OCI-LY7 (cell line): ENCODE results near the gene DUSP18. TPM values are rescaled to one million over a fixed set of nuclear protein-coding genes. Genes with fewer than 3 reads are reported as not detected.

Experiments used
- BruUV-seq: library from RNA; stranded (reverse); fragments of 400-500 nt; replicated peaks from 2 replicates; lab custom pipeline; 2021; lab: Mats Ljungman, UMichigan
- CTCF ChIA-PET: fragments of 300-600 bp; sonication (Branson Sonifier 250); formaldehyde crosslinking; loops from one replicate; lab custom pipeline; 2022; ENCODE audit warnings: antibody characterized with exemption; ENCODE audit not compliant: unreplicated experiment; lab: Charles Lee
- POLR2A ChIA-PET: fragments of 300-600 bp; sonication (Branson Sonifier 250); formaldehyde crosslinking; loops from one replicate; lab custom pipeline; 2022; ENCODE audit warnings: antibody characterized with exemption; lab: Charles Lee
- DNase-seq: peaks from one replicate; pipeline ENCODE4 v3.0.0-alpha.2; 2015; ENCODE audit warnings: low spot score
- H2AFZ ChIP-seq: fragments of 200-600 bp; sonication (generic), shearing (Covaris generic); 2 replicates; pipeline ENCODE4 v1.6.1; 2014; ENCODE audit warnings: mild to moderate bottlenecking, antibody characterized with exemption, low read length, moderate library complexity
- H3K27ac ChIP-seq: fragments of 200-600 bp; sonication (generic); 2 replicates; pipeline ENCODE4 v1.5.1; 2014; ENCODE audit warnings: mixed run types, low read depth, mild to moderate bottlenecking, moderate library complexity, low read length, inconsistent platforms; ENCODE audit not compliant: poor library complexity, severe bottlenecking
- H3K36me3 ChIP-seq: fragments of 200-600 bp; sonication (generic); 2 replicates; pipeline ENCODE4 v1.6.1; 2014; ENCODE audit warnings: mild to moderate bottlenecking, antibody characterized with exemption, low read length, moderate library complexity, mixed read lengths; ENCODE audit not compliant: insufficient read depth
- H3K4me1 ChIP-seq: fragments of 200-600 bp; sonication (generic); 2 replicates; pipeline ENCODE4 v1.5.1; 2014; ENCODE audit warnings: mild to moderate bottlenecking, low read length; ENCODE audit not compliant: insufficient read depth, poor library complexity, severe bottlenecking
- H3K4me2 ChIP-seq: fragments of 200-600 bp; sonication (generic); 2 replicates; pipeline ENCODE4 v1.6.1; 2014; ENCODE audit warnings: mild to moderate bottlenecking, low read length
- H3K4me3 ChIP-seq: fragments of 200-600 bp; sonication (generic); 2 replicates; pipeline ENCODE4 v1.5.1; 2014; ENCODE audit warnings: mild to moderate bottlenecking, low read depth, low read length; ENCODE audit not compliant: poor library complexity, severe bottlenecking
- H3K79me2 ChIP-seq: fragments of 200-600 bp; sonication (generic); 2 replicates; pipeline ENCODE4 v1.6.1; 2016; ENCODE audit warnings: low read depth, mild to moderate bottlenecking, low read length, moderate library complexity, mixed read lengths; ENCODE audit not compliant: insufficient read depth
- H3K9me2 ChIP-seq: fragments of 200-600 bp; sonication (generic); 2 replicates; pipeline ENCODE4 v1.6.1; 2016; ENCODE audit warnings: mild to moderate bottlenecking, low read length, mixed read lengths; ENCODE audit not compliant: insufficient read depth
- H3K9me3 ChIP-seq: fragments of 200-600 bp; sonication (generic); 2 replicates; pipeline ENCODE4 v1.6.1; 2014; ENCODE audit warnings: mild to moderate bottlenecking, mixed run types, low read length, mixed read lengths
- H4K20me1 ChIP-seq: fragments of 200-600 bp; sonication (generic); 2 replicates; pipeline ENCODE4 v1.6.1; 2014; ENCODE audit warnings: mild to moderate bottlenecking, antibody characterized with exemption, low read length, moderate library complexity, mixed read lengths; ENCODE audit not compliant: insufficient read depth
- CTCF ChIP-seq: fragments of 200-600 bp; sonication (generic); conservative IDR thresholded peaks from 2 replicates; pipeline ENCODE4 v1.5.1; 2014; ENCODE audit warnings: mild to moderate bottlenecking, antibody characterized with exemption, low read length, moderate library complexity, mixed read lengths
- EZH2phosphoT487 ChIP-seq: fragments of 200-600 bp; sonication (generic); IDR thresholded peaks from 2 replicates; pipeline ENCODE4 v1.6.1; 2018; ENCODE audit warnings: low read depth, borderline replicate concordance, mild to moderate bottlenecking, mixed run types, antibody characterized with exemption, low read length, moderate library complexity, mixed read lengths
- intact Hi-C: fragments of 100-400 bp; cut with micrococcal nuclease; formaldehyde crosslinking; loops from one replicate; pipeline ENCODE4 v1.10.0; 2022; ENCODE audit not compliant: unreplicated experiment
- total RNA-seq, 2 experiments: library from RNA; depleted of rRNA in 1 of 2; stranded (reverse); fragments of >200 nt in 1 of 2; shearing (Covaris generic) in 1 of 2; gene quantifications; 2 replicates each; pipeline ENCODE4 v1.2.3, GENCODE V29; 2014 to 2022

DUSP18 gene
- total RNA-seq, 2 experiments from 2014 or later, result 5.0 to 6.4 TPM

GRCh38 chr22:30675436-30675835 is 7.8 kb upstream of the DUSP18 start:
- Histone ChIP-seq H3K79me2 (no peaks in the 10 kb centered on the region), H3K36me3 (no peaks in the 10 kb centered on the region), H3K27ac (no peak overlapping the region), H3K4me2 (no peak overlapping the region), H2AFZ (no peak overlapping the region), H3K9me2 (no peaks in the 10 kb centered on the region), H3K4me3 (no peak overlapping the region), H3K4me1 (no peaks in the 10 kb centered on the region), H3K9me3 (no peaks in the 10 kb centered on the region), H4K20me1 (no peaks in the 10 kb centered on the region)
- BruUV-seq, result no TSS peak
- no peak for DNase-seq
- no peak for TF ChIP-seq EZH2phosphoT487
- ChIA-PET POLR2A (no interaction called here), CTCF (no interaction called here)
- intact Hi-C loops, result no loop called here

GRCh38 chr22:30674482-30674881 is 6.8 kb upstream of the DUSP18 start:
- no TSS peak for BruUV-seq
- Histone ChIP-seq H3K4me3 (no peak overlapping the region), H3K79me2 (no peaks in the 10 kb centered on the region), H3K4me2 (no peak overlapping the region), H3K27ac (no peak overlapping the region), H3K4me1 (no peaks in the 10 kb centered on the region), H4K20me1 (no peaks in the 10 kb centered on the region), H3K36me3 (no peaks in the 10 kb centered on the region), H3K9me3 (no peaks in the 10 kb centered on the region), H2AFZ (no peak overlapping the region), H3K9me2 (no peaks in the 10 kb centered on the region)
- ChIA-PET POLR2A (no interaction called here), CTCF (no interaction called here)
- TF ChIP-seq EZH2phosphoT487, result no peak
- no peak for DNase-seq
- intact Hi-C loops, result no loop called here

- Histone ChIP-seq H3K36me3 (no peaks in the 10 kb centered on the region), H3K79me2 (no peaks in the 10 kb centered on the region), H3K4me2 (no peak overlapping the region), H3K9me3 (no peaks in the 10 kb centered on the region), H2AFZ (no peak overlapping the region), H3K4me1 (peaks cover 2% of the 10 kb centered on the region), H3K4me3 (no peak overlapping the region), H4K20me1 (no peaks in the 10 kb centered on the region), H3K9me2 (no peaks in the 10 kb centered on the region), H3K27ac (no peak overlapping the region)
- BruUV-seq, result no TSS peak
- POLR2A ChIA-PET, result no interaction called here
- CTCF ChIA-PET, result no interaction called here
- no peak for DNase-seq
- TF ChIP-seq EZH2phosphoT487 (no peak), CTCF (no peak)
- intact Hi-C loops, result no loop called here
Measured at GRCh38 chr22:30673136-30673535, 5.5 kb upstream of the DUSP18 start.

GRCh38 chr22:30671071-30671470 is 3.4 kb upstream of the DUSP18 start:
- Histone ChIP-seq H3K4me3 (no peak overlapping the region), H4K20me1 (no peaks in the 10 kb centered on the region), H3K36me3 (no peaks in the 10 kb centered on the region), H3K4me2 (no peak overlapping the region), H2AFZ (no peak overlapping the region), H3K4me1 (peaks cover 8% of the 10 kb centered on the region), H3K79me2 (no peaks in the 10 kb centered on the region), H3K9me2 (no peaks in the 10 kb centered on the region), H3K27ac (no peak overlapping the region), H3K9me3 (no peaks in the 10 kb centered on the region)
- TF ChIP-seq EZH2phosphoT487 (no peak), CTCF (no peak)
- no TSS peak for BruUV-seq
- intact Hi-C loops, result no loop called here
- no peak for DNase-seq
- ChIA-PET CTCF (no interaction called here), POLR2A (no interaction called here)
